Astrocyte of the cerebellum (primary cell): ENCODE results near the gene FAM83E.
A peak's percentile ranks its signal among the peaks of the same experiment; 100 is the strongest.
"Not testable (repeated sequence)": the region's sequence is repeated elsewhere in the genome, so short reads cannot be mapped to it uniquely, and the experiment has no call there.

ENCODE experiments used
- DNase-seq: peaks from one replicate; pipeline ENCODE4 v3.0.0-alpha.2; 2011; ENCODE audit warnings: low read depth
- H3K4me3 ChIP-seq: 2 replicates; pipeline ENCODE4 v1.5.1; 2011; ENCODE audit warnings: mild to moderate bottlenecking, low read depth, low read length, moderate library complexity
- in situ Hi-C: cut with HindIII; loops from 2 replicates; pipeline ENCODE4 v1.10.0; 2017; ENCODE audit warnings: low sequenced_read_pairs
- TF ChIP-seq, protein P1 (sequence below): IDR thresholded peaks from 2 replicates; pipeline ENCODE4 v1.5.1; 2012; ENCODE audit warnings: low read length, low read depth, moderate library complexity, mild to moderate bottlenecking; ENCODE audit errors: missing control alignments

The FAM83E gene

DNA sequence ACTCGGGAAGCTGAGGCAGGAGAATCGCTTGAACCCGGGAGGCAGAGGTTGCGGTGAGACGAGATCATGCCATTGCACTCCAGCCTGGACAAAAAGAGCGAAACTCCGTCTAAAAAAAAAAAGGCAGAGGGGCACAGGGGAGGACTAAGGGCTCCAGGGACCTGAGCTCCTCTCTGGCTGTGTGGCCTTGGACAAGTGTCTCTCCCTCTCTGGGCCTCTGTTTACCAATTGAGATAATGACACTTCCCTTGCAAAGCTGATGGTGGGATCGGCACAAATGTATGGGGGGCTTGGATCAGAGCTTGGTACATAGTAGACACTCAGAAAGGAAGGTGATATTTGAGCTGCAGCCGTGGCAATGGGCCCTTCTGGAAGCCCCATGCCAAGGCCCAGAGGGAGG, 19.7 kb downstream of the FAM83E start:
- TF ChIP-seq, protein P1, sequence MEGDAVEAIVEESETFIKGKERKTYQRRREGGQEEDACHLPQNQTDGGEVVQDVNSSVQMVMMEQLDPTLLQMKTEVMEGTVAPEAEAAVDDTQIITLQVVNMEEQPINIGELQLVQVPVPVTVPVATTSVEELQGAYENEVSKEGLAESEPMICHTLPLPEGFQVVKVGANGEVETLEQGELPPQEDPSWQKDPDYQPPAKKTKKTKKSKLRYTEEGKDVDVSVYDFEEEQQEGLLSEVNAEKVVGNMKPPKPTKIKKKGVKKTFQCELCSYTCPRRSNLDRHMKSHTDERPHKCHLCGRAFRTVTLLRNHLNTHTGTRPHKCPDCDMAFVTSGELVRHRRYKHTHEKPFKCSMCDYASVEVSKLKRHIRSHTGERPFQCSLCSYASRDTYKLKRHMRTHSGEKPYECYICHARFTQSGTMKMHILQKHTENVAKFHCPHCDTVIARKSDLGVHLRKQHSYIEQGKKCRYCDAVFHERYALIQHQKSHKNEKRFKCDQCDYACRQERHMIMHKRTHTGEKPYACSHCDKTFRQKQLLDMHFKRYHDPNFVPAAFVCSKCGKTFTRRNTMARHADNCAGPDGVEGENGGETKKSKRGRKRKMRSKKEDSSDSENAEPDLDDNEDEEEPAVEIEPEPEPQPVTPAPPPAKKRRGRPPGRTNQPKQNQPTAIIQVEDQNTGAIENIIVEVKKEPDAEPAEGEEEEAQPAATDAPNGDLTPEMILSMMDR = no peak
- H3K4me3 ChIP-seq = no peak overlapping the region
- in situ Hi-C loops = no loop called here
- no peak for DNase-seq

DNA sequence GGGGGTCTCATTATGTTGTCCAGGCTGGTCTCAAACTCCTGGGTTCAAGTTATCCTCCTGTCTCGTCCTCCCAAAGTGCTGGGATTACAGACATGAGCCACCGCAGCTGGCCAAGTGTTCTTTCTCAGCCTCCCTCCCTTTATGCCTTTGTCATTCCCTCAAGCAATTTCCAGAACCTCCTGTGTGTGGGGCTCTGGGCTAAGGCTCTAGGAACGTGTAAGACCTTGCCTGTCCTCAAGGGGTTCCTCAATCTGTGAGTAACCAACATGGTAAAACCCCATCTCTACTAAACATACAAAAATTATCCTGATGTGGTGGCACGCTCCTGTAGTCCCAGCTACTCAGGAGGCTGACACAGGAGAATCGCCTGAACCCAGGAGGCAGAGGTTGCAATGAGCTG, 23.9 kb downstream of the FAM83E start:
- no peak overlapping the region for H3K4me3 ChIP-seq
- TF ChIP-seq, protein P1 = no peak
- DNase-seq = no peak
- in situ Hi-C loops = no loop called here

DNA sequence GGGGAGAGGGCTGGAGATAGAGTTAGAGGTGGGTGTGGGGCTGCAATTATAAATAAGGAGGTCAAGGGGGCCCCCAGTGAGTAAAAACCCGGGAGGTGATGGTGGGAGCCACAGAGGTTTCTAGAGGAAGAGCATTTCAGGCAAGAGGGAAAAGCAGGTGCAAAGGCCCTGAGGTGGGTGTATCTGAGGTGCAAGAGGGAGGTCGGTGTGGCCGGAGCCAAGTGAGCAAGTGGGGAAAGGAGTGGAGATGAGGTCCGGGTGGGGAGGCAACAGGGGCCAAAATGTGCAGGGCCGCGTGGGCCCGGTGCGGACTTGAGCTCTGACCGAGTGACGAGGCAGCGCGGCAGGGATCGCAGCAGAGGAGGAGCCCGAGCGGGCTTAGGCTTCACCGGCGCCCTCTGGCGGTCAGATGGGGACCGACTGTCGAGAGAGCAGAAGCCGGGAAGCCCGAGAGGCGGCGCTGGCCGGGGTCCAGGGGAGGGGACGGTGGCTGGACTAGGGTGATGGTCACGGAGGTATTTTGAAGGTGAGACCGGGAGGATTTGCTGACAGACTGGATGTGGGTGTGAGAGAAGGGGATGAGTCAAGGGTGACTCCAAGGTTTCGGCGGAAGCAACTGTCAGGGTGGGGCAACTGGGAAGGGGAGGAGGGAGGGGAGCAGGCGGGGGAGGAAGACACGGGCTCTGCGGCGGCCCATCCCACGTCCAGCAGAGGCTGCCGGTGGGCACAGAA, 26.0 kb downstream of the FAM83E start:
- H3K4me3 ChIP-seq = peak overlapping the region; percentile 35
- DNase-seq = peak; percentile 51
- in situ Hi-C loops = no loop called here
- TF ChIP-seq, protein P1 = peak; percentile 94

DNA sequence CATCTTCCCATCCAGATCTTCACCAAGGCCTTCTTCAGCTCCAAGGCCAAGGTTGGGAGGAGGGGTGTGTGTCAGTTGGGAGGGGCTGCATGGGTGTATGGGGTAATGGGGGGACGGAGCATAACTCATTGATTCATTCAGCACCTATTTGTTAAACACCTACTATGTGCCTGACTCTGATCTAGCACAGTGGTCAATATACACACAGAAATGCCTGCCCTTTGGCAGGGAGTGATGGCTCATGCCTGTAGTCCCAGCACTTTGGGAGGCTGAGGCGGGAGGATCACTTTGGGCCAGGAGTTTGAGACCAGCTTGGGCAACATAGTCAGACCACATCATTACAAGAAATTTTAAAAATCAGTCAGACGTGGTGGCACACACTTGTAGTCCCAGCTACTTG, 27.5 kb downstream of the FAM83E start:
- H3K4me3 ChIP-seq = no peak overlapping the region
- no peak for DNase-seq
- TF ChIP-seq, protein P1 = no peak
- in situ Hi-C loops = no loop called here

DNA sequence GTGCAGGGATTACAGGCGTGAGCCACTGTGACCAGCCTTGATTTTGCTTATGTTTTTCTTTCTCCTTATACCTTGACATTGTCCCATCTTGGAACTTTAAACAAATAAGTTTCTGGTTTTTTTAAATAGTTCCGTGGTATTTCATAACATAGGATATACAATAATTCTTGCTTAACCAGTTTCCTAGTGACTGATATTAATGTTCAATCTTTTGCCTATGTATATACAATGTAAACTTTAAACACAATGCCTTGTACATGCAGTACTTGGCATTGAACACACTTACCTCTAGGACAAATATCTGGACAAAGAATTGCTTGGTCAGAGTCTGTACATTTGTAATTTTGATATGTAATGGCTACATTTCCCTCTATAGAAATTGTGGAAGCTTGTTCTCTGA, 32.7 kb downstream of the FAM83E start:
- TF ChIP-seq, protein P1 = no peak
- DNase-seq = no peak
- in situ Hi-C loops = no loop called here
- H3K4me3 ChIP-seq = no peak overlapping the region

DNA sequence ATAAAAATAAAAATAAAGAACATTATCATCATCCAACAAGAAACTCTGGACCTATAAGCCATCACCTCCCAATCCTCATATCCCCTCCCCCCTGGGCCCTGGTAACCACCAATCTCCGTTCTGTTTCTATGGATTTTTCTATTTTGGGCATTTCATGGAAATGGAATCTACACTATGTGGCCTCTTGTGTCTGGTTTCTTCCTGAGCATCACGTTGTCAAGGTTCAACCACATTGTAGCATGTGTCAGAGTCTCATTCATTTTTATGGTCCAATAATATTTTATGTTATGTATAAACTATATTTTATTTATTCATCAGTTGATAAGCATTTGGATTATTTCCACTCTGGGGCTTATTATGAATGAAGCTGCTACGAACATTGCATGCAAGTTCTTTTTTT, 36.0 kb downstream of the FAM83E start:
- TF ChIP-seq, protein P1 = no peak
- no peak for DNase-seq
- no peak overlapping the region for H3K4me3 ChIP-seq
- in situ Hi-C loops = no loop called here

DNA sequence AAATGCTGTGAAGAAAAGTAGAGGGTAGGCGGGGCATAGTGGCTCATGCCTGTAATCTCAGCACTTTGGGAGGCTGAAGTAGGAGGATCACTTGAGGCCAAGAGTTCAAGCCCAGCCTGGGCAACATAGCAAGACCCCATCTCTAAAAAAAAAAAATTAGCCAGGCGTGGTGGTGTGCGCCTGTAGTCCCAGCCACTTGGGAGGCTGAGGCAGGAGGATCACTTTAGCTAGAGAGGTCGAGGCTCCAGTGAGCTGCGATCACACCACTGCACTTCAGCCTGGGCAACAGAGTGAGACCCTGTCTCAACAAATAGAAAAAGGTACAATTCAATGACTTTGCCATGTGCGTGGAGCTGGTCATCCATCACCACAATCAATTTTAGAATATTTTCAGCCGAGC, 37.0 kb downstream of the FAM83E start:
- H3K4me3 ChIP-seq, in situ Hi-C loops, DNase-seq: not testable (repeated sequence)
